ENCODE data around the gene AKR1B15. TPM values are rescaled to one million over a fixed set of nuclear protein-coding genes. Genes with fewer than 3 reads are reported as not detected.

AKR1B15 gene
- polyA plus RNA-seq, 1 experiment, result not detected

DNA sequence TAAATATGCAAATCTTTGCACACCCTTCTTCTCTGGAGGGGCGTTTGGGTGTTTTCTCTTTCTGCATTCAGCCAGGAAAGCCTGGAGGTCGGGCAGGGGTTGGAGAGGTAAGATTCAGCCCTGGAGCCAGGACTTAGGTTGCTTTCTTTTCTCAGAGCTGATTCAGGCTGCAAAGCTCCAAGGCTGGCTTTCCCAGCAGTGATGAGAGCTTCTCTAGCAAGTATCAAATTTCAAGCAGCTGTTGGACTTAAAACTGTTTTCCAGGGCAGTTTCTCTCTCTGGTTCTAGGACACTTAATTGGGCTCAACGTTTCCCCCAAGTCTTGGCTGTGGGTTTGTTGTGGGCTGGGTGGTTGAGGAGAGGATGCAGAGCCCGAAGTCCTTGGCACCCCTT is 20.9 kb upstream of the AKR1B15 start:
- H3K4me3 ChIP-seq (ENCODE audit: low read depth, low read length), result no peak overlapping the region
- POLR2A ChIA-PET, result no interaction called here
- H3K27me3 ChIP-seq (ENCODE audit: control insufficient read depth, insufficient read depth, low read length), result peaks cover 1% of the 10 kb centered on the region
- DNase-seq (ENCODE audit: low read depth), result peak; percentile 13
- TF ChIP-seq, protein P1, sequence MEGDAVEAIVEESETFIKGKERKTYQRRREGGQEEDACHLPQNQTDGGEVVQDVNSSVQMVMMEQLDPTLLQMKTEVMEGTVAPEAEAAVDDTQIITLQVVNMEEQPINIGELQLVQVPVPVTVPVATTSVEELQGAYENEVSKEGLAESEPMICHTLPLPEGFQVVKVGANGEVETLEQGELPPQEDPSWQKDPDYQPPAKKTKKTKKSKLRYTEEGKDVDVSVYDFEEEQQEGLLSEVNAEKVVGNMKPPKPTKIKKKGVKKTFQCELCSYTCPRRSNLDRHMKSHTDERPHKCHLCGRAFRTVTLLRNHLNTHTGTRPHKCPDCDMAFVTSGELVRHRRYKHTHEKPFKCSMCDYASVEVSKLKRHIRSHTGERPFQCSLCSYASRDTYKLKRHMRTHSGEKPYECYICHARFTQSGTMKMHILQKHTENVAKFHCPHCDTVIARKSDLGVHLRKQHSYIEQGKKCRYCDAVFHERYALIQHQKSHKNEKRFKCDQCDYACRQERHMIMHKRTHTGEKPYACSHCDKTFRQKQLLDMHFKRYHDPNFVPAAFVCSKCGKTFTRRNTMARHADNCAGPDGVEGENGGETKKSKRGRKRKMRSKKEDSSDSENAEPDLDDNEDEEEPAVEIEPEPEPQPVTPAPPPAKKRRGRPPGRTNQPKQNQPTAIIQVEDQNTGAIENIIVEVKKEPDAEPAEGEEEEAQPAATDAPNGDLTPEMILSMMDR (IDR thresholded peaks at IDR 0.05; ENCODE audit: insufficient read depth, low read depth, low read length), result no peak
- H3K36me3 ChIP-seq (ENCODE audit: control insufficient read depth, insufficient read depth, low read length), result no peaks in the 10 kb centered on the region
- CTCF ChIA-PET, result interaction anchor here (0.8 to 5.1 kb wide), 7 partner anchors 12 to 95 kb away, joined by 3 to 29 read pairs (median 5); no protein-coding TSS in a partner anchor

DNA sequence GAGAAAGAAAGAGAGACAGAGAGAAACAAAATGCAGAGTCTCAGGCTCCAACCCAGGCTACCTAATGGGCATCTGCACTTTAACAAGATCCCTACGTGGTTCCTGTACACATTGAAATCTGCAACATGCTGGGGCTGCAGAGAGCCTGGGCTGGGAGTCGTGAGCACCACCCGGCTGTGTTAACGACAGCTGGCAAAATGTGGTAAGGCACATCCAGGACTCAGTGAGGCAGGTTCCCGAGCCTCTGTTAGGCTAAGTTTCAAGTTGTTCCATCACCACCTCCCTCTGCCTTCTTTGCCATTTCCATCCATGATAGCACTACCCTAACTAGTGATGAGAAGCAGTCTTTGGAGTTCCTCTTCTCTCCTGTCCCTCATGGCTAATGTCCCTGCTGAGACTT is 20.2 kb upstream of the AKR1B15 start:
- no peak overlapping the region for H3K4me3 ChIP-seq (ENCODE audit: low read depth, low read length)
- CTCF ChIA-PET, result interaction anchor here (0.7 to 1.4 kb wide), 3 partner anchors 14 to 74 kb away, joined by 3 to 5 read pairs (median 4); no protein-coding TSS in a partner anchor
- TF ChIP-seq, protein P1 (IDR thresholded peaks at IDR 0.05; ENCODE audit: insufficient read depth, low read depth, low read length), result no peak
- no peaks in the 10 kb centered on the region for H3K36me3 ChIP-seq (ENCODE audit: control insufficient read depth, insufficient read depth, low read length)
- POLR2A ChIA-PET, result no interaction called here
- DNase-seq (ENCODE audit: low read depth), result no peak
- H3K27me3 ChIP-seq (ENCODE audit: control insufficient read depth, insufficient read depth, low read length), result peaks cover 1% of the 10 kb centered on the region

DNA sequence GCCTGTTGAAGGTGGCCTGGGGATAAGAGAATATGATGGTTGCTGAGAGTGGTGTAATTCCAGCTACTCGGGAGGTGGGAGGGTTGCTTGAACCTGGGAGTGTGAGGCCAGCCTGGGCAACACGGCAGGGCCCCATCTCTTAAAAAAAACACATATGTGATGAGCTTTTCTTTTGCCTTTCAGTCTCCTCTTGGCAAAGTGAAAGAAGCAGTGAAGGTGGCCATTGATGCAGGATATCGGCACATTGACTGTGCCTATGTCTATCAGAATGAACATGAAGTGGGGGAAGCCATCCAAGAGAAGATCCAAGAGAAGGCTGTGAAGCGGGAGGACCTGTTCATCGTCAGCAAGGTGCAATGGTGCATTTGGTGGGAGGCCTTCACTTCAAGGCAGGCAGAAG is 18.4 kb upstream of the AKR1B15 start:
- Histone ChIP-seq H3K36me3 (ENCODE audit: control insufficient read depth, insufficient read depth, low read length) (no peaks in the 10 kb centered on the region), H3K27me3 (ENCODE audit: control insufficient read depth, insufficient read depth, low read length) (peaks cover 1% of the 10 kb centered on the region), H3K4me3 (ENCODE audit: low read depth, low read length) (no peak overlapping the region)
- ChIA-PET CTCF (interaction anchor here (0.8 to 1.4 kb wide), 2 partner anchors 16 to 17 kb away, joined by 3 to 4 read pairs; no protein-coding TSS in a partner anchor), POLR2A (no interaction called here)
- DNase-seq (ENCODE audit: low read depth), result no peak
- TF ChIP-seq, protein P1 (IDR thresholded peaks at IDR 0.05; ENCODE audit: insufficient read depth, low read depth, low read length), result no peak

DNA sequence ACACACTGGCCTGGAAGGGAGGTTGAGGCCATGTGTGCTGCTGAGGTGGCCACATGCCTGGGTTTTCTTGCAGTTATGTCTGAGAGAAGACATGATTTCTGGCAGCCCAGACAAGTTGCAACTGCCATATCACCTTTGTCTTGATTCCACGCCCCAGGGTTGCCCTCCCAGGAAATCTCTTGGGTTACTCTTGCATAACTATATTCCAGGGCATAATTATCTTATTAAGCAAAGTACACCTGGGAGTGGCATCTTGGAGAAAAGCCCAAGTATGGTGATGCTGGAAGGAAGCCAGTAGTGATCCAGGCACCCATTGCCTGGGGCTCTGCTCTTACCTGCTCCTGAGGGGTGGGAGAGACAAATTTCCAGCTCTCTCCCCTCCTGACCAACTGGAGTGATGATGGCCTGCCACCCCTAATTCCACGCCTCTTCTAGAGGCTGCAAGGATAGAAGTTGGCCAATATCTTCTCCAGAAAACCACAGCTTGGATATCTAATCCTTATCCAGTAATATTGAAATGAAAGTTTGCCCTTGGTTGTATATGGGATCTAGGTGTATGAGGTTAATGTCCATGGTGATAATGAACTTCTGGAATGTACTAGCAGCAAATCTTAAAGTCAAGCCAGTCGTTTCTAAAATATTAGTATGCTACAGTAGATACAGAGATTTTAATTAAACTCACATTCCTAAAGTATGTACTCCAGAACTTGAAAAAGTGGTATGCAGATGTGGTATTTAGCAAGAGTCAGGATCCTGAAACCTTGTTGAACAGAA is 16.5 kb upstream of the AKR1B15 start:
- TF ChIP-seq, protein P1 (IDR thresholded peaks at IDR 0.05; ENCODE audit: insufficient read depth, low read depth, low read length), result no peak
- Histone ChIP-seq H3K4me3 (ENCODE audit: low read depth, low read length) (no peak overlapping the region), H3K27me3 (ENCODE audit: control insufficient read depth, insufficient read depth, low read length) (peaks cover 1% of the 10 kb centered on the region), H3K36me3 (ENCODE audit: control insufficient read depth, insufficient read depth, low read length) (no peaks in the 10 kb centered on the region)
- ChIA-PET POLR2A (no interaction called here), CTCF (interaction anchor here (2.1 to 5.9 kb wide), 2 partner anchors 15 to 18 kb away, joined by 5 to 34 read pairs; partner anchors contain the start of gene AKR1B15)
- no peak for DNase-seq (ENCODE audit: low read depth)

DNA sequence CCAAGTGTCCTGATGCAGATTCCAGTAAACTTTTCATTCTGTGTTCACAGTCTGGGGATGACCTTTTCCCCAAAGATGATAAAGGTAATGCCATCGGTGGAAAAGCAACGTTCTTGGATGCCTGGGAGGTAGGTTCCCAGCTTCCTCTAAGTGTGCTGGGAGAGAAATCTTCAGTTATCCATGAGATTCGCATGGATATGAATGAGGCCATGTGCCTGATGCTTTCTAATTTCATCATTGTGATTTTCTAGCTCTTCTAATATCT is 16.0 kb upstream of the AKR1B15 start:
- H3K27me3 ChIP-seq (ENCODE audit: control insufficient read depth, insufficient read depth, low read length), result peaks cover 1% of the 10 kb centered on the region
- ChIA-PET CTCF (interaction anchor here (1.0 to 5.9 kb wide), 3 partner anchors 12 to 19 kb away, joined by 4 to 34 read pairs (median 5); partner anchors contain the start of gene AKR1B15), POLR2A (no interaction called here)
- no peak for DNase-seq (ENCODE audit: low read depth)
- no peaks in the 10 kb centered on the region for H3K36me3 ChIP-seq (ENCODE audit: control insufficient read depth, insufficient read depth, low read length)
- TF ChIP-seq, protein P1 (IDR thresholded peaks at IDR 0.05; ENCODE audit: insufficient read depth, low read depth, low read length), result no peak
- H3K4me3 ChIP-seq (ENCODE audit: low read depth, low read length), result no peak overlapping the region
